SK-N-SH (cell line): ENCODE results near the gene B3GALT5. TPM values are rescaled to one million over a fixed set of nuclear protein-coding genes. Genes with fewer than 3 reads are reported as not detected.

ENCODE experiments used
- CTCF ChIA-PET: fragments of 300-600, 350-600 bp; formaldehyde crosslinking; extraction: SDS; loops from one replicate; lab custom pipeline; 2021; lab: Yijun Ruan, JAX
- POLR2A ChIA-PET: fragments of 350-600 bp; sonication (Branson Sonifier 250); formaldehyde crosslinking; extraction: SDS; loops from one replicate; lab custom pipeline; 2020; ENCODE audit warnings: antibody characterized with exemption, inconsistent platforms; lab: Yijun Ruan, JAX
- DNase-seq: peaks from one replicate; pipeline ENCODE4 v3.0.0; 2012
- H2AFZ ChIP-seq: fragments of 200-600 bp; sonication (generic); 2 replicates; pipeline ENCODE4 v1.8.1; 2016; ENCODE audit warnings: antibody characterized with exemption, mild to moderate bottlenecking, low read depth
- H3F3A ChIP-seq: fragments of 200-600 bp; sonication (generic); replicated peaks from 2 replicates; pipeline ENCODE3; 2016; ENCODE audit warnings: antibody characterized with exemption, mild to moderate bottlenecking; ENCODE audit not compliant: insufficient read depth
- H3K27ac ChIP-seq, 2 experiments: fragments of 200-500 bp in 1 of 2; fragments of 200-600 bp in 1 of 2; sonication (Bioruptor generic) in 1 of 2; sonication (generic), shearing (Covaris generic) in 1 of 2; 2 replicates each; pipeline versions ENCODE4 v1.5.1 to v1.6.1; 2014 to 2016; ENCODE audit warnings: low read depth in 2 of 2, inconsistent platforms in 1 of 2, low read length in 1 of 2, mild to moderate bottlenecking in 1 of 2, mixed read lengths in 1 of 2
- H3K27me3 ChIP-seq: fragments of 200-600 bp; sonication (generic), shearing (Covaris generic); 2 replicates; pipeline ENCODE4 v1.6.1; 2016; ENCODE audit warnings: mixed run types; ENCODE audit not compliant: insufficient read depth
- H3K36me3 ChIP-seq, 2 experiments: fragments of 200-500 bp in 1 of 2; fragments of 200-600 bp in 1 of 2; sonication (Bioruptor generic) in 1 of 2; sonication (generic) in 1 of 2; replicated peaks in 1 of 2; 2 replicates each; pipeline versions ENCODE3 to v1.5.1; 2014 to 2016; ENCODE audit warnings: low read length in 1 of 2, mild to moderate bottlenecking in 1 of 2; ENCODE audit not compliant: insufficient read depth in 2 of 2, control insufficient read depth in 1 of 2
- H3K4me1 ChIP-seq, 2 experiments: fragments of 200-500 bp in 1 of 2; fragments of 200-600 bp in 1 of 2; sonication (Bioruptor generic) in 1 of 2; sonication (generic), shearing (Covaris generic) in 1 of 2; 2 replicates each; pipeline versions ENCODE4 v1.5.1 to v1.6.1; 2014 to 2016; ENCODE audit warnings: low read depth in 1 of 2, low read length in 1 of 2, mixed run types in 1 of 2; ENCODE audit not compliant: insufficient read depth in 2 of 2, control insufficient read depth in 1 of 2
- H3K4me2 ChIP-seq: fragments of 200-600 bp; sonication (generic), shearing (Covaris generic); 2 replicates; pipeline ENCODE4 v1.6.1; 2017; ENCODE audit warnings: mixed run types
- H3K4me3 ChIP-seq, 2 experiments: fragments of 200-500 bp in 1 of 2; fragments of 200-600 bp in 1 of 2; sonication (Bioruptor generic) in 1 of 2; sonication (generic), shearing (Covaris generic) in 1 of 2; 2 replicates each; pipeline versions ENCODE4 v1.5.1 to v1.8.1; 2014 to 2016; ENCODE audit warnings: low read depth in 2 of 2, inconsistent platforms in 1 of 2, low read length in 1 of 2, mild to moderate bottlenecking in 1 of 2, mixed read lengths in 1 of 2, moderate library complexity in 1 of 2
- H3K79me2 ChIP-seq: fragments of 200-600 bp; sonication (generic); 2 replicates; pipeline ENCODE4 v1.8.1; 2017; ENCODE audit warnings: mild to moderate bottlenecking; ENCODE audit not compliant: insufficient read depth
- H3K9ac ChIP-seq: fragments of 200-600 bp; sonication (generic); 2 replicates; pipeline ENCODE4 v1.6.1; 2017; ENCODE audit warnings: mixed run types
- H3K9me2 ChIP-seq: fragments of 200-600 bp; sonication (generic); 2 replicates; pipeline ENCODE4 v1.6.1; 2017; ENCODE audit warnings: mixed run types
- H3K9me3 ChIP-seq: fragments of 200-600 bp; sonication (generic); 2 replicates; pipeline ENCODE4 v1.6.1; 2017; ENCODE audit warnings: mixed run types, mild to moderate bottlenecking, moderate library complexity
- H4K20me1 ChIP-seq: fragments of 200-600 bp; sonication (generic); 2 replicates; pipeline ENCODE4 v1.6.1; 2017; ENCODE audit warnings: mild to moderate bottlenecking, mixed run types; ENCODE audit not compliant: insufficient read depth
- CHD2 ChIP-seq: fragments of 150-350 bp; IDR thresholded peaks from 2 replicates; pipeline ENCODE4 v1.6.1; 2018; ENCODE audit warnings: low read length; ENCODE audit not compliant: partially characterized antibody
- CTCF ChIP-seq: fragments of 200-600 bp; sonication (generic); IDR thresholded peaks from 2 replicates; pipeline ENCODE4 v1.6.1; 2017; ENCODE audit warnings: antibody characterized with exemption, mild to moderate bottlenecking, moderate library complexity
- EP300 ChIP-seq, 2 experiments: IDR thresholded peaks; 2 replicates each; pipeline versions ENCODE4 v1.4.0 to v1.6.1; 2012; ENCODE audit warnings: borderline replicate concordance in 1 of 2, low read depth in 1 of 2, low read length in 1 of 2
- EZH2phosphoT487 ChIP-seq: fragments of 200-600 bp; sonication (generic); IDR thresholded peaks from 2 replicates; pipeline ENCODE4 v1.6.1; 2017; ENCODE audit warnings: low read depth, mixed run types, mild to moderate bottlenecking, antibody characterized with exemption, moderate library complexity, borderline replicate concordance
- FOSL2 ChIP-seq: IDR thresholded peaks from 2 replicates; pipeline ENCODE4 v1.4.0; 2012; ENCODE audit warnings: low read depth, mild to moderate bottlenecking, moderate library complexity, borderline replicate concordance
- FOXJ3 ChIP-seq: sonication (generic); formaldehyde crosslinking; IDR thresholded peaks from 2 replicates; pipeline ENCODE4 v1.5.1; 2020; ENCODE audit warnings: mild to moderate bottlenecking, missing genetic modification reagents
- FOXM1 ChIP-seq: IDR thresholded peaks from 2 replicates; pipeline ENCODE4 v1.4.0; 2012; ENCODE audit warnings: low read depth, mild to moderate bottlenecking
- GATA2 ChIP-seq: sonication (generic); formaldehyde crosslinking; IDR thresholded peaks from 2 replicates; pipeline ENCODE4 v1.5.0; 2020; ENCODE audit warnings: mild to moderate bottlenecking, missing genetic modification reagents
- IRF3 ChIP-seq: fragments of 150-350 bp; IDR thresholded peaks from 2 replicates; pipeline ENCODE4 v1.6.1; 2016; ENCODE audit warnings: mild to moderate bottlenecking, low read depth, low read length
- MAX ChIP-seq: IDR thresholded peaks from 2 replicates; pipeline ENCODE4 v1.4.0; 2012; ENCODE audit warnings: low read depth
- MEF2A ChIP-seq: IDR thresholded peaks from 2 replicates; pipeline ENCODE4 v1.4.0; 2012; ENCODE audit warnings: low read depth, borderline replicate concordance
- MXI1 ChIP-seq: IDR thresholded peaks from 2 replicates; pipeline ENCODE4 v1.6.1; 2012; ENCODE audit warnings: mild to moderate bottlenecking, low read depth, low read length, improper control_type of control experiment
- NFIC ChIP-seq: IDR thresholded peaks from 2 replicates; pipeline ENCODE4 v1.4.0; 2012; ENCODE audit warnings: borderline replicate concordance
- NRF1 ChIP-seq: IDR thresholded peaks from 2 replicates; pipeline ENCODE4 v1.6.1; 2012; ENCODE audit warnings: low read depth, mild to moderate bottlenecking, low read length
- RAD21 ChIP-seq: IDR thresholded peaks from 2 replicates; pipeline ENCODE4 v1.6.1; 2012; ENCODE audit warnings: mild to moderate bottlenecking, low read length
- REST ChIP-seq: IDR thresholded peaks from 2 replicates; pipeline ENCODE4 v1.6.1; 2012; ENCODE audit warnings: mild to moderate bottlenecking, low read depth, low read length, moderate library complexity
- RFX5 ChIP-seq: IDR thresholded peaks from 2 replicates; pipeline ENCODE4 v1.6.1; 2012; ENCODE audit warnings: mild to moderate bottlenecking, improper control_type of control experiment, low read length
- RXRA ChIP-seq: IDR thresholded peaks from 2 replicates; pipeline ENCODE4 v1.4.0; 2012; ENCODE audit warnings: low read depth, mild to moderate bottlenecking, borderline replicate concordance
- SIN3A ChIP-seq: IDR thresholded peaks from 2 replicates; pipeline ENCODE4 v1.6.1; 2012; ENCODE audit warnings: low read depth, mild to moderate bottlenecking, low read length, moderate library complexity, borderline replicate concordance
- USF1 ChIP-seq: IDR thresholded peaks from 2 replicates; pipeline ENCODE4 v1.4.0; 2012; ENCODE audit warnings: low read depth, borderline replicate concordance
- WGBS: methylation state at CpG from one replicate; pipeline ENCODE4 v1.1.6; 2017; ENCODE audit warnings: low lambda C conversion rate; 5-methylcytosine and 5-hydroxymethylcytosine counted together
- polyA plus RNA-seq, 3 experiments: library from polyadenylated mRNA; depleted of rRNA; stranded (reverse); fragments of >200 nt; gene quantifications; 2 replicates each; pipeline ENCODE4 v1.2.3, GENCODE V29; 2012

Gene B3GALT5
- polyA plus RNA-seq, 1 of the 3 experiments (the other 2 are of a cell fraction): 0.35 TPM

- POLR2A ChIA-PET: no interaction called here
- no peak for DNase-seq
- no peak overlapping the region for H3K4me3 ChIP-seq
Observed at GRCh38 chr21:39685236-39685635, 72.5 kb downstream of the B3GALT5 start.

More at GRCh38 chr21:39685236-39685635, 72.5 kb downstream of the B3GALT5 start:
- H4K20me1 ChIP-seq: no peaks in the 10 kb centered on the region
- H2AFZ ChIP-seq: no peak overlapping the region
- 4% methylated on average over 1 of the region's 1 CpG for WGBS
- no peak overlapping the region for H3K4me2 ChIP-seq
- no peaks in the 10 kb centered on the region for H3K9me3 ChIP-seq
- H3K9ac ChIP-seq: no peak overlapping the region
- H3K27ac ChIP-seq: no peak overlapping the region
- no peaks in the 10 kb centered on the region for H3K36me3 ChIP-seq
- CTCF ChIA-PET: interaction anchor here (0.9 to 1.4 kb wide), 5 partner anchors 9 to 168 kb away, joined by 3 read pairs; no protein-coding TSS in a partner anchor
- H3K79me2 ChIP-seq: no peaks in the 10 kb centered on the region
- H3F3A ChIP-seq: no peaks in the 10 kb centered on the region
- no peak for TF ChIP-seq GATA2 (CRISPR knock-in tag)
- no peak for TF ChIP-seq NRF1
- no peak for TF ChIP-seq NFIC
- TF ChIP-seq SIN3A: no peak
- no peak for TF ChIP-seq RAD21
- TF ChIP-seq MXI1: no peak
- TF ChIP-seq RXRA: no peak
- TF ChIP-seq USF1: no peak
- TF ChIP-seq RFX5: no peak
- TF ChIP-seq REST: no peak
- no peak for TF ChIP-seq FOXM1
- no peak for TF ChIP-seq FOXJ3 (CRISPR knock-in tag)
- no peak for TF ChIP-seq FOSL2
- no peak for TF ChIP-seq CHD2
- TF ChIP-seq CTCF: no peak
- TF ChIP-seq EZH2phosphoT487: no peak
- no peak for TF ChIP-seq MAX
- TF ChIP-seq EP300 (IDR thresholded peaks at IDR 0.05; ENCODE audit: borderline replicate concordance in 1 of 2, low read depth in 1 of 2, low read length in 1 of 2): no peak
- TF ChIP-seq MEF2A: no peak
- no peak for TF ChIP-seq IRF3
- TF ChIP-seq, all 33 proteins: peak for 0
- no peaks in the 10 kb centered on the region for H3K27me3 ChIP-seq
- H3K9me2 ChIP-seq: no peaks in the 10 kb centered on the region
- no peaks in the 10 kb centered on the region for H3K4me1 ChIP-seq
